Measurements from ENCODE around the gene SERPINA9.

- no peak for TF ChIP-seq YY1 (IDR thresholded peaks at IDR 0.05; ENCODE audit: insufficient read depth, insufficient read length)
- TF ChIP-seq SUZ12 (IDR thresholded peaks at IDR 0.05; ENCODE audit: extremely low read depth, insufficient read depth, insufficient read length), result no peak
Observed at GRCh38 chr14:94461526-94462218, 14.3 kb downstream of the SERPINA9 start.
